ENCODE results near the gene FLOT1. TPM values are rescaled to one million over a fixed set of nuclear protein-coding genes. Genes with fewer than 3 reads are reported as not detected.

FLOT1 gene
- total and polyA plus RNA-seq, 9 of the 15 experiments (the other 6 are each of a cell fraction or from before 2014, with no cell fraction given): 11.7 to 149 (median 118) TPM

DNA sequence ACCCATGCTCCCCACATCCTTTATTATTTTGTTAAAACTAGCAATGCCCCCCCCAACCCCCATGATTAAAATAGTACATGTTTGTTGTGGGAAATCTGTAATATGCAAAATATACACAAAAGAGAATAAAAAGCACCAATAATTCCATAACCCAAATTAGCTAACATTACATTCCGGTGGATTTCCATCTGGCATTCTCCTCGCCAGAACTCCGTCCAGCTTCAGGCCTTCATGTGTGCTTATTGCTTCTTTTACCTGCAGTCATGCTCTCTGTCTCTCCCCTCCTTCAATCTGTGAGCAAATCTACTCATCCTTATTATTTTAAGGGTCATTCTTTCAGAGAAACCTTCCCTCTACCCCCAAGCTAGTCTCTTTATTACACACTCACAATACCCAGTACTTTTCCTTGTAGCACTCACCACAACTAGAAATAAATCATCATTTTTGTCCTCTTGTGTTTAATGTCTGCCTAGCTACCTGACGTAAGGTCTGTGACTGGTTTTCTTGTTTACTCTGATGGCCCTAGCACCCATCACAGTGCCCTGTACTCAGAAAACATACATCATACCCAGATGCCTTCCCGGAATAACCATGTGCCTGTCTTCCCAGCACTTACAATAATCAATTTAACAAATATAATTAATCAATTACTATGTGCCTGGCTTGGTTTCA, 27.5 kb upstream of the FLOT1 start (continued):
- TF ChIP-seq, protein P1, sequence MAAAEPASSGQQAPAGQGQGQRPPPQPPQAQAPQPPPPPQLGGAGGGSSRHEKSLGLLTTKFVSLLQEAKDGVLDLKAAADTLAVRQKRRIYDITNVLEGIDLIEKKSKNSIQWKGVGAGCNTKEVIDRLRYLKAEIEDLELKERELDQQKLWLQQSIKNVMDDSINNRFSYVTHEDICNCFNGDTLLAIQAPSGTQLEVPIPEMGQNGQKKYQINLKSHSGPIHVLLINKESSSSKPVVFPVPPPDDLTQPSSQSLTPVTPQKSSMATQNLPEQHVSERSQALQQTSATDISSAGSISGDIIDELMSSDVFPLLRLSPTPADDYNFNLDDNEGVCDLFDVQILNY (CRISPR knock-in tag; IDR thresholded peaks at IDR 0.05): no peak
- TF ChIP-seq TEAD1 (CRISPR knock-in tag; IDR thresholded peaks at IDR 0.05) (peak in 1 of 2 experiments; percentile 70; a peak in 2 of 4 replicates), HNRNPH1 (optimal IDR thresholded peaks at IDR 0.05; ENCODE audit: low read depth, low read length) (no peak), STAT5A (IDR thresholded peaks at IDR 0.05; ENCODE audit: borderline replicate concordance, low read length) (no peak), NR3C1 (CRISPR knock-in tag; IDR thresholded peaks at IDR 0.05) (no peak), ATF7 (IDR thresholded peaks at IDR 0.05) (0 out of 2 replicates have a peak, but pooled peaks have one; percentile 2), SMARCE1 (IDR thresholded peaks at IDR 0.05) (no peak), CBX1 (IDR thresholded peaks at IDR 0.05; ENCODE audit: low read depth) (no peak), NR2C2 (CRISPR knock-in tag; IDR thresholded peaks at IDR 0.05) (no peak), NR2C2 (tag; IDR thresholded peaks at IDR 0.05) (no peak), XRCC3 (IDR thresholded peaks at IDR 0.05) (no peak), FOXJ2 (tag; IDR thresholded peaks at IDR 0.05) (no peak), NR2C1 (IDR thresholded peaks at IDR 0.05) (no peak), NR2C1 (tag; IDR thresholded peaks at IDR 0.05) (no peak)
- TF ChIP-seq, protein P2, sequence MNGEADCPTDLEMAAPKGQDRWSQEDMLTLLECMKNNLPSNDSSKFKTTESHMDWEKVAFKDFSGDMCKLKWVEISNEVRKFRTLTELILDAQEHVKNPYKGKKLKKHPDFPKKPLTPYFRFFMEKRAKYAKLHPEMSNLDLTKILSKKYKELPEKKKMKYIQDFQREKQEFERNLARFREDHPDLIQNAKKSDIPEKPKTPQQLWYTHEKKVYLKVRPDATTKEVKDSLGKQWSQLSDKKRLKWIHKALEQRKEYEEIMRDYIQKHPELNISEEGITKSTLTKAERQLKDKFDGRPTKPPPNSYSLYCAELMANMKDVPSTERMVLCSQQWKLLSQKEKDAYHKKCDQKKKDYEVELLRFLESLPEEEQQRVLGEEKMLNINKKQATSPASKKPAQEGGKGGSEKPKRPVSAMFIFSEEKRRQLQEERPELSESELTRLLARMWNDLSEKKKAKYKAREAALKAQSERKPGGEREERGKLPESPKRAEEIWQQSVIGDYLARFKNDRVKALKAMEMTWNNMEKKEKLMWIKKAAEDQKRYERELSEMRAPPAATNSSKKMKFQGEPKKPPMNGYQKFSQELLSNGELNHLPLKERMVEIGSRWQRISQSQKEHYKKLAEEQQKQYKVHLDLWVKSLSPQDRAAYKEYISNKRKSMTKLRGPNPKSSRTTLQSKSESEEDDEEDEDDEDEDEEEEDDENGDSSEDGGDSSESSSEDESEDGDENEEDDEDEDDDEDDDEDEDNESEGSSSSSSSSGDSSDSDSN (IDR thresholded peaks at IDR 0.05; ENCODE audit: borderline replicate concordance in 1 of 2, low read depth in 2 of 2, low read length in 2 of 2): no peak
- TF ChIP-seq, protein P3, sequence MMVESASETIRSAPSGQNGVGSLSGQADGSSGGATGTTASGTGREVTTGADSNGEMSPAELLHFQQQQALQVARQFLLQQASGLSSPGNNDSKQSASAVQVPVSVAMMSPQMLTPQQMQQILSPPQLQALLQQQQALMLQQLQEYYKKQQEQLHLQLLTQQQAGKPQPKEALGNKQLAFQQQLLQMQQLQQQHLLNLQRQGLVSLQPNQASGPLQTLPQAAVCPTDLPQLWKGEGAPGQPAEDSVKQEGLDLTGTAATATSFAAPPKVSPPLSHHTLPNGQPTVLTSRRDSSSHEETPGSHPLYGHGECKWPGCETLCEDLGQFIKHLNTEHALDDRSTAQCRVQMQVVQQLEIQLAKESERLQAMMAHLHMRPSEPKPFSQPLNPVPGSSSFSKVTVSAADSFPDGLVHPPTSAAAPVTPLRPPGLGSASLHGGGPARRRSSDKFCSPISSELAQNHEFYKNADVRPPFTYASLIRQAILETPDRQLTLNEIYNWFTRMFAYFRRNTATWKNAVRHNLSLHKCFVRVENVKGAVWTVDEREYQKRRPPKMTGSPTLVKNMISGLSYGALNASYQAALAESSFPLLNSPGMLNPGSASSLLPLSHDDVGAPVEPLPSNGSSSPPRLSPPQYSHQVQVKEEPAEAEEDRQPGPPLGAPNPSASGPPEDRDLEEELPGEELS (CRISPR knock-in tag; IDR thresholded peaks at IDR 0.05; ENCODE audit: borderline replicate concordance): no peak
- TF ChIP-seq, protein P4, sequence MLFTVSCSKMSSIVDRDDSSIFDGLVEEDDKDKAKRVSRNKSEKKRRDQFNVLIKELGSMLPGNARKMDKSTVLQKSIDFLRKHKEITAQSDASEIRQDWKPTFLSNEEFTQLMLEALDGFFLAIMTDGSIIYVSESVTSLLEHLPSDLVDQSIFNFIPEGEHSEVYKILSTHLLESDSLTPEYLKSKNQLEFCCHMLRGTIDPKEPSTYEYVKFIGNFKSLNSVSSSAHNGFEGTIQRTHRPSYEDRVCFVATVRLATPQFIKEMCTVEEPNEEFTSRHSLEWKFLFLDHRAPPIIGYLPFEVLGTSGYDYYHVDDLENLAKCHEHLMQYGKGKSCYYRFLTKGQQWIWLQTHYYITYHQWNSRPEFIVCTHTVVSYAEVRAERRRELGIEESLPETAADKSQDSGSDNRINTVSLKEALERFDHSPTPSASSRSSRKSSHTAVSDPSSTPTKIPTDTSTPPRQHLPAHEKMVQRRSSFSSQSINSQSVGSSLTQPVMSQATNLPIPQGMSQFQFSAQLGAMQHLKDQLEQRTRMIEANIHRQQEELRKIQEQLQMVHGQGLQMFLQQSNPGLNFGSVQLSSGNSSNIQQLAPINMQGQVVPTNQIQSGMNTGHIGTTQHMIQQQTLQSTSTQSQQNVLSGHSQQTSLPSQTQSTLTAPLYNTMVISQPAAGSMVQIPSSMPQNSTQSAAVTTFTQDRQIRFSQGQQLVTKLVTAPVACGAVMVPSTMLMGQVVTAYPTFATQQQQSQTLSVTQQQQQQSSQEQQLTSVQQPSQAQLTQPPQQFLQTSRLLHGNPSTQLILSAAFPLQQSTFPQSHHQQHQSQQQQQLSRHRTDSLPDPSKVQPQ (CRISPR knock-in tag; IDR thresholded peaks at IDR 0.05; ENCODE audit: borderline replicate concordance): no peak
- TF ChIP-seq, protein P5, sequence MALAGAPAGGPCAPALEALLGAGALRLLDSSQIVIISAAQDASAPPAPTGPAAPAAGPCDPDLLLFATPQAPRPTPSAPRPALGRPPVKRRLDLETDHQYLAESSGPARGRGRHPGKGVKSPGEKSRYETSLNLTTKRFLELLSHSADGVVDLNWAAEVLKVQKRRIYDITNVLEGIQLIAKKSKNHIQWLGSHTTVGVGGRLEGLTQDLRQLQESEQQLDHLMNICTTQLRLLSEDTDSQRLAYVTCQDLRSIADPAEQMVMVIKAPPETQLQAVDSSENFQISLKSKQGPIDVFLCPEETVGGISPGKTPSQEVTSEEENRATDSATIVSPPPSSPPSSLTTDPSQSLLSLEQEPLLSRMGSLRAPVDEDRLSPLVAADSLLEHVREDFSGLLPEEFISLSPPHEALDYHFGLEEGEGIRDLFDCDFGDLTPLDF (CRISPR knock-in tag; IDR thresholded peaks at IDR 0.05): no peak
- TF ChIP-seq, protein P6, sequence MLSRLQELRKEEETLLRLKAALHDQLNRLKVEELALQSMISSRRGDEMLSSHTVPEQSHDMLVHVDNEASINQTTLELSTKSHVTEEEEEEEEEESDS (CRISPR knock-in tag; IDR thresholded peaks at IDR 0.05): no peak
